ENCODE results near the gene P3H2. TPM values are rescaled to one million over a fixed set of nuclear protein-coding genes. Genes with fewer than 3 reads are reported as not detected.
"Not testable (repeated sequence)": the region's sequence is repeated elsewhere in the genome, so short reads cannot be mapped to it uniquely, and the experiment has no call there.

P3H2 gene
- total and polyA plus RNA-seq, 11 donors = 0.55 to 24.8 (median 3.8) TPM

- no peaks in the 10 kb centered on the region for H3K9me3 ChIP-seq
- no peak for ATAC-seq
- no peak for TF ChIP-seq CTCF (IDR thresholded peaks at IDR 0.05)
- no peak for TF ChIP-seq POLR2A (IDR thresholded peaks at IDR 0.05)
- intact Hi-C loops (cut with DNase I) = no loop called here
- no peaks in the 10 kb centered on the region for H3K4me1 ChIP-seq
- H3K36me3 ChIP-seq = no peaks in the 10 kb centered on the region
- H3K4me3 ChIP-seq = no peak overlapping the region
- no peak overlapping the region for H3K27ac ChIP-seq
- no peaks in the 10 kb centered on the region for H3K27me3 ChIP-seq
- 83 to 92% (median 87%) methylated on average over 5 of the region's 5 CpGs for WGBS, 4 donors
- DNase-seq = no peak
Observed at GRCh38 chr3:190159902-190160435, 39.3 kb upstream of the P3H2 start.

- Histone ChIP-seq H3K9me3 (no peaks in the 10 kb centered on the region), H3K4me3 (no peak overlapping the region), H3K27me3 (no peaks in the 10 kb centered on the region), H3K4me1 (no peaks in the 10 kb centered on the region), H3K27ac (no peak overlapping the region), H3K36me3 (no peaks in the 10 kb centered on the region)
- 40 to 67% (median 61%) methylated on average over 2 of the region's 2 CpGs for WGBS, 4 donors
- DNase-seq (no peak), ATAC-seq (no peak)
- no peak for TF ChIP-seq POLR2A (IDR thresholded peaks at IDR 0.05)
- no peak for TF ChIP-seq CTCF (IDR thresholded peaks at IDR 0.05)
- intact Hi-C loops (cut with DNase I) = no loop called here
Observed at GRCh38 chr3:190158261-190158660, 37.6 kb upstream of the P3H2 start.

- Histone ChIP-seq H3K27ac (no peak overlapping the region), H3K4me1 (no peaks in the 10 kb centered on the region), H3K4me3 (no peak overlapping the region), H3K9me3 (no peaks in the 10 kb centered on the region), H3K27me3 (no peaks in the 10 kb centered on the region), H3K36me3 (no peaks in the 10 kb centered on the region)
- intact Hi-C loops (cut with DNase I) = no loop called here
- TF ChIP-seq CTCF (IDR thresholded peaks at IDR 0.05) = no peak
- no peak for TF ChIP-seq POLR2A (IDR thresholded peaks at IDR 0.05)
- WGBS, 4 donors = 34 to 80% (median 61%) methylated on average over 4 of the region's 4 CpGs
- ATAC-seq (no peak), DNase-seq (no peak)
Observed at GRCh38 chr3:190155752-190156151, 35.1 kb upstream of the P3H2 start.

- H3K4me3 ChIP-seq = no peak overlapping the region
- TF ChIP-seq CTCF (IDR thresholded peaks at IDR 0.05) (no peak), POLR2A (IDR thresholded peaks at IDR 0.05) (no peak)
- ATAC-seq (no peak), DNase-seq (no peak)
- no peak overlapping the region for H3K27ac ChIP-seq
- H3K9me3 ChIP-seq = no peaks in the 10 kb centered on the region
- H3K36me3 ChIP-seq = no peaks in the 10 kb centered on the region
- no peaks in the 10 kb centered on the region for H3K4me1 ChIP-seq
- WGBS, 4 donors = 50 to 57% (median 53%) methylated on average over 3 of the region's 3 CpGs
- no peaks in the 10 kb centered on the region for H3K27me3 ChIP-seq
- intact Hi-C loops (cut with DNase I) = no loop called here
Observed at GRCh38 chr3:190150681-190151080, 30.0 kb upstream of the P3H2 start.

- WGBS, 4 donors = 71 to 92% (median 86%) methylated on average over 6 of the region's 6 CpGs
- DNase-seq; intact Hi-C loops (cut with DNase I); ATAC-seq; H3K27ac ChIP-seq; H3K36me3 ChIP-seq; H3K4me1 ChIP-seq; H3K9me3 ChIP-seq; H3K4me3 ChIP-seq; H3K27me3 ChIP-seq: not testable (repeated sequence)
Observed at GRCh38 chr3:190149830-190150619, 29.3 kb upstream of the P3H2 start.

GRCh38 chr3:190144793-190145192 is 24.1 kb upstream of the P3H2 start:
- H3K9me3 ChIP-seq; intact Hi-C loops (cut with DNase I); H3K36me3 ChIP-seq; DNase-seq; ATAC-seq; H3K4me1 ChIP-seq; H3K27ac ChIP-seq; H3K4me3 ChIP-seq; H3K27me3 ChIP-seq: not testable (repeated sequence)
- 81 to 87% (median 82%) methylated on average over 7 of the region's 7 CpGs for WGBS, 4 donors
